Keratinocyte (primary cell): Measurements from ENCODE around the gene UBXN6.

ENCODE experiments used
- CTCF ChIP-seq, 3 experiments: IDR thresholded peaks in 1 of 3; conservative IDR thresholded peaks in 1 of 3; optimal IDR thresholded peaks in 1 of 3; 2 replicates in 2 of 3; 3 replicates in 1 of 3; pipeline versions ENCODE3 to v1.5.1; 2011; ENCODE audit warnings: low read length in 3 of 3, mild to moderate bottlenecking in 3 of 3, moderate library complexity in 2 of 3, control low read depth in 1 of 3, inconsistent platforms in 1 of 3; ENCODE audit not compliant: insufficient read depth in 2 of 3; ENCODE audit errors: extremely low read depth in 1 of 3
- EZH2 ChIP-seq: IDR thresholded peaks from one replicate; pipeline ENCODE4 v1.6.1; 2012; ENCODE audit warnings: inconsistent platforms, mild to moderate bottlenecking, low read length, moderate library complexity

- TF ChIP-seq CTCF (optimal IDR thresholded peaks at IDR 0.05 in 1 of 3, IDR thresholded peaks at IDR 0.05 in 1 of 3, conservative IDR thresholded peaks at IDR 0.05 in 1 of 3; ENCODE audit: extremely low read depth in 1 of 3, insufficient read depth in 2 of 3, low read length in 3 of 3) (no peak), EZH2 (no peak)
Measured at GRCh38 chr19:4456476-4456842, 1.1 kb downstream of the UBXN6 start.
